Measurements from ENCODE around the gene EYA3. TPM values are rescaled to one million over a fixed set of nuclear protein-coding genes. Genes with fewer than 3 reads are reported as not detected.

EYA3 gene
- total RNA-seq, 4 donors from 2014 or later: 8.4 to 14.5 (median 9.6) TPM

GRCh38 chr1:28112388-28113241 is 24.2 kb upstream of the EYA3 start:
- no peaks in the 10 kb centered on the region for H3K36me3 ChIP-seq
- 56 to 73% methylated on average over 2 to 5 of the region's 5 CpGs for WGBS, 2 donors (ENCODE audit: low coverage in 1 of 2)
- no peaks in the 10 kb centered on the region for H3K4me1 ChIP-seq
- no peak for TF ChIP-seq EP300 (IDR thresholded peaks at IDR 0.05)
- no peak for TF ChIP-seq CTCF (IDR thresholded peaks at IDR 0.05)
- no peak for TF ChIP-seq POLR2AphosphoS5 (IDR thresholded peaks at IDR 0.05)
- TF ChIP-seq POLR2A (IDR thresholded peaks at IDR 0.05): no peak
- H3K4me3 ChIP-seq: no peak overlapping the region
- no peaks in the 10 kb centered on the region for H3K27me3 ChIP-seq
- H3K27ac ChIP-seq: no peak overlapping the region
- peak; percentile 50 for ATAC-seq
- H3K9me3 ChIP-seq: no peaks in the 10 kb centered on the region

- H3K27me3 ChIP-seq: no peaks in the 10 kb centered on the region
- no peak for ATAC-seq
- no peaks in the 10 kb centered on the region for H3K36me3 ChIP-seq
- no peak for TF ChIP-seq CTCF (IDR thresholded peaks at IDR 0.05)
- H3K4me1 ChIP-seq: no peaks in the 10 kb centered on the region
- H3K4me3 ChIP-seq: no peak overlapping the region
- 93 to 100% methylated on average over 2 of the region's 2 CpGs for WGBS, 2 donors (ENCODE audit: low coverage in 1 of 2)
- H3K27ac ChIP-seq: no peak overlapping the region
- no peaks in the 10 kb centered on the region for H3K9me3 ChIP-seq
Measured at GRCh38 chr1:28111157-28111556, 22.7 kb upstream of the EYA3 start.

DNA sequence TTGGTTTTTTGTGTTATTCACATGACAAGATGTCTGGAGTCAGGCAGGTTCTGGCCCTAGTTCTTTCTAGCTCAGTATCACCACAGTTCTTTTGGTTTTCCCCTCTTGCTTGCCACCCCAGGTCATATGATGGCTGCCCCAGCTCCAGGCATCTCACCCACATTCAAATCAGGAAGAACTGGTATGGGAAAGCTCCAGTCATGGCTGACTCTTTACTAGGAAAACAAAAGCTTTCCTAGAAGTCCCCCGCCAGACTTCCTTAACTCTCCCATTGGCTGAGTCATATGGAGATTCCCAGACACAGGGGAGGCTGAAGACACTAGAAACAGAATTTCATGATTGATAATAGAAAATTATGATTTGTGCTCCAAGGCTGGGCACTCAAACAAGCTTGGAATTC is 22.1 kb upstream of the EYA3 start:
- Histone ChIP-seq H3K4me1 (no peaks in the 10 kb centered on the region), H3K27me3 (no peaks in the 10 kb centered on the region), H3K4me3 (no peak overlapping the region), H3K9me3 (no peaks in the 10 kb centered on the region), H3K36me3 (no peaks in the 10 kb centered on the region), H3K27ac (no peak overlapping the region)
- ATAC-seq: no peak
- WGBS, 2 donors (ENCODE audit: low coverage in 1 of 2): 40% methylated on average over 1 of the region's 1 CpG; no CpG with 5 or more reads in 1 of the 2 donors
- TF ChIP-seq CTCF (IDR thresholded peaks at IDR 0.05): no peak
- TF ChIP-seq EP300 (IDR thresholded peaks at IDR 0.05): no peak
- TF ChIP-seq POLR2A (IDR thresholded peaks at IDR 0.05): no peak
- no peak for TF ChIP-seq POLR2AphosphoS5 (IDR thresholded peaks at IDR 0.05)

- WGBS, 2 donors (ENCODE audit: low coverage in 1 of 2): 71 to 100% methylated on average over 2 to 3 of the region's 3 CpGs
- TF ChIP-seq POLR2AphosphoS5 (IDR thresholded peaks at IDR 0.05) (no peak), CTCF (IDR thresholded peaks at IDR 0.05) (no peak), POLR2A (IDR thresholded peaks at IDR 0.05) (no peak), EP300 (IDR thresholded peaks at IDR 0.05) (no peak)
- ATAC-seq: no peak
- Histone ChIP-seq H3K9me3 (no peaks in the 10 kb centered on the region), H3K4me3 (no peak overlapping the region), H3K4me1 (no peaks in the 10 kb centered on the region), H3K27me3 (no peaks in the 10 kb centered on the region), H3K27ac (no peak overlapping the region), H3K36me3 (no peaks in the 10 kb centered on the region)
Measured at GRCh38 chr1:28109639-28110038, 21.2 kb upstream of the EYA3 start.

DNA sequence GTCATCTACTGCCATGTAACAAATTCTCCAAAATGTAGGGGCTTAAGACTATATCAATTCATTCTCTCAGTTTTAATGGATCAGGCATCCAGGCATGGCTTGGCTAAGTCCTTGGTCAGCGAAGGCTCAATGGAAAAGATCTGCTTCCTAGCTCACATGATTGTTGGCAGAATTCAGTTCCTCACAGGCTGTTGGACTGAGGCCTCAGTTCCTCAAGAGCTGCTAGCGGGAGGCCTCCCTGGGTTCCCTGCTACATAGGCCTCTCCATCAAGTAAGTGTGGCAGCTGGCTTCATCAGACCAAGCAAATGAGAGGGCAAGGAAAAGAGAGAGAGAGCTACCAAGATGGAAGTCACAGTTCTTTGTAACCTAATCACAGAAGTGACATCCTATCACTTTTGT is 19.6 kb upstream of the EYA3 start:
- TF ChIP-seq POLR2A (IDR thresholded peaks at IDR 0.05) (no peak), CTCF (IDR thresholded peaks at IDR 0.05) (no peak), POLR2AphosphoS5 (IDR thresholded peaks at IDR 0.05) (no peak), EP300 (IDR thresholded peaks at IDR 0.05) (no peak)
- H3K27me3 ChIP-seq: no peaks in the 10 kb centered on the region
- no peaks in the 10 kb centered on the region for H3K36me3 ChIP-seq
- 86 to 100% methylated on average over 1 of the region's 2 CpGs for WGBS, 2 donors (ENCODE audit: low coverage in 1 of 2)
- H3K4me1 ChIP-seq: no peaks in the 10 kb centered on the region
- no peaks in the 10 kb centered on the region for H3K9me3 ChIP-seq
- no peak for ATAC-seq
- no peak overlapping the region for H3K27ac ChIP-seq
- no peak overlapping the region for H3K4me3 ChIP-seq

Data from gastroesophageal sphincter (tissue), 4 donors.